ENCODE measurements around the gene ERCC6L2.

Gene ERCC6L2

DNA sequence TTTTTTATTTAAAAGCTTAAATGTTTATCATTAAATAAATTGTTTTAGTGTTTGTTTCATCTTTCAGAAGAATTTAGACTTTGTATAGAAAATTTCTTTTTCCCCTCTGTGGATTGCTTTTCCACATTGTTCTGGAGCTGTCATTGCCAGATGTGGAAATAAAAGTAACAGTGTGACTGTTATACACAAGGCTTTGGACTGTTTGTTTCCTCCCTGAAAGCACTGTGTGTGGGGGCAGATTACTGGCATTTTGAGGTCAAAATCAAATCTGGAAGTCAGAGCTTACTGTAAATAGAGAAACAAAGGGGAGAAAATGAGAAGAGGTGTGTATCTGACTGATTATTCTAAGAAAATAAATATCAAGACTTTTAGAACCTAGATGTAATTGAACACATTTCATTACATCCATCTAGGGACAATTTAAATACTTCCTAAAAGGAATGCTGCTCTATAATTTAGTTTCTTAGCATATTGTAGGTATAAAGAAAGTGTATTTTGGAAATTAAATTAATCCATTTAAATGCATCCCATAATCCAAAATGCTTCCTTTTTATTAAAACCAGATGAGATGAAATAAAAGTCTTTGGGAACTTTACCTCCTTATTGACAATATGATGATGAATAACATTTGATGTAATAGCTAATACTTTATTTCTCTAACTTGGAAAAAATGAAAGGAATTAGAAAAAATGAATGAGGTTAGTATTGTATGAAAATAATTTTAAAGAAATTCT, 51.9 kb downstream of the ERCC6L2 start:
- Mint-ChIP-seq H3K36me3 (ENCODE audit: low read depth) (peaks cover 71% of the 10 kb centered on the region), H3K27me3 (no peaks in the 10 kb centered on the region), H3K4me3 (no peak overlapping the region), H3K9me3 (no peaks in the 10 kb centered on the region), H3K27ac (no peak overlapping the region), H3K4me1 (ENCODE audit: low read depth) (peaks cover 3% of the 10 kb centered on the region)
- no peak for DNase-seq

DNA sequence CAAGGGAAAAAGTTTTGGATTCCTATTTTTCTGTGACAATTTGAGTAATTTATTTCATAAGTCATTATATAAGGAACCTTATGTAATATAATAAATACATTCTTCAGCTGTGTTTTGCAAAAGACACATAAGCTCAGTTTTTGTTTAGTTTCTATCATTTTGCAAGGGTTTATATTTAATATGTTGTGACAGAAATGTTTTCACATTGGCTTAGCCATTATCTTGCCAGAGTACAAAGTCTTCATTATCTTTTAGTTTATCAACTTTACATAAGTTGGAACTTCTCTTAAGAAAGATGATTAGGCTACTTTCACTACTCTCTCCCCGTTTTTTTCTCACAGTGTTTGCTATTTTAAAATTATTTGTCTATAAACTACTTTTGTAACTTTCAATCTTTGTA, 54.8 kb downstream of the ERCC6L2 start:
- Mint-ChIP-seq H3K9me3 (no peaks in the 10 kb centered on the region), H3K4me3 (no peak overlapping the region), H3K27ac (no peak overlapping the region), H3K4me1 (ENCODE audit: low read depth) (peaks cover 3% of the 10 kb centered on the region), H3K27me3 (no peaks in the 10 kb centered on the region), H3K36me3 (ENCODE audit: low read depth) (peaks cover 82% of the 10 kb centered on the region)
- no peak for DNase-seq

DNA sequence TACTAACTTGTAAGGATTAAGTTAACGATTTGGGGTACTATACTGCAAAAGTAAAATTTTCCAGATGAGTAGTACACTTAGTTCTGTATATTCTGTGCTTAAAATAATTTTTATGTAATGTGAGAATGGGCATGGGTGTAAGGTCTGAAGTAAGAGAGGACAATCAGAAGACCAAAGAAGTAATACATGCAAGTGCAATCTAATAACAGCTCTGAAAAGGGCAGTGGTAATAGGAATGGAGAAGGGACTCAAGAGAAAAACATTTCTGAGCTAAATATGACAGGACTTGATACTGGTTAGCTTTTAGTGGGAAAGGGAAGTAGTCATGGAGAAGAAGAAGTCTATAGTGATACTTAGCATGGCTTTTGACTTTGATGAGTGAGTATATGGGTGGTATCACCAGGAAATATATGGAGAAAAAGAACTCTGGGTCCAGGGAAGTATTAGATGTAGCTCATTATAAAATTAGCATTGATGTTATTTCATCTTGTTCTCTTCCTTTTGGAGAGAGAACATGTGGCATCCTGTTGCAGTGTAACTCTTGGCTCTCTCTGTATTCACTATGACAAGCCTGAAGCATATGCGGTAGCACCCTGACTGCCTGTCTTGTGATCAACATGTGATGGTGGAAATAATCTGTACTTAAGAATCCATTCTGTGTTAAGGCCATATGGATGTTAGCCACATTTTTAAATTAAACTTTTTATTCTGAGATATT, 60.5 kb downstream of the ERCC6L2 start:
- H3K9me3 Mint-ChIP-seq, result peaks cover 16% of the 10 kb centered on the region
- DNase-seq, result no peak
- H3K4me3 Mint-ChIP-seq, result no peak overlapping the region
- H3K27ac Mint-ChIP-seq, result no peak overlapping the region
- no peaks in the 10 kb centered on the region for H3K27me3 Mint-ChIP-seq
- peaks cover 94% of the 10 kb centered on the region for H3K36me3 Mint-ChIP-seq (ENCODE audit: low read depth)
- H3K4me1 Mint-ChIP-seq (ENCODE audit: low read depth), result peaks cover 1% of the 10 kb centered on the region

DNA sequence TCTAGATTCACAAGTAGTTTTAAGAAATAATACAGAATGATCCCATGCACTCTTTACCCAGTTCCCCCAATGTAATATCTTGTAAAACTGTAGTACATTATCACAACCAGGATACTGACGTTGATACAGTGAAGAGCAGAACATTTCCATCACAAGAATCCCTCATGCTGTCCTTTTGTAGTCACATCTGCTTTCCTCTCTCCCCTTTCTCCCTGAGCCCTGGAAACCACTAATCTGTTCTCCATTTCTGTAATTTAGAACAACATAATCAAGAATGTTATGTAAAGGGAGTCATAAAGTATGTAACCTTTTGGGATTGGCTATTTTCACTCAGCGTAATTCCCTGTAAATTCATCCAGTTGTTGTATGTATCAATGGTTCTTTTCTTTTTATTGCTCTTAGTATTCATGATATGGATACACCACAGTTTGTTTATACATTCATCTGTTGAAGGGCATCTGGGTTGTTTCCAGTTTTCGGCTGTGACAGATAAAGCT, 61.1 kb downstream of the ERCC6L2 start:
- peaks cover 1% of the 10 kb centered on the region for H3K4me1 Mint-ChIP-seq (ENCODE audit: low read depth)
- peaks cover 16% of the 10 kb centered on the region for H3K9me3 Mint-ChIP-seq
- no peaks in the 10 kb centered on the region for H3K27me3 Mint-ChIP-seq
- H3K27ac Mint-ChIP-seq, result no peak overlapping the region
- DNase-seq, result no peak
- no peak overlapping the region for H3K4me3 Mint-ChIP-seq
- H3K36me3 Mint-ChIP-seq (ENCODE audit: low read depth), result peaks cover 94% of the 10 kb centered on the region

DNA sequence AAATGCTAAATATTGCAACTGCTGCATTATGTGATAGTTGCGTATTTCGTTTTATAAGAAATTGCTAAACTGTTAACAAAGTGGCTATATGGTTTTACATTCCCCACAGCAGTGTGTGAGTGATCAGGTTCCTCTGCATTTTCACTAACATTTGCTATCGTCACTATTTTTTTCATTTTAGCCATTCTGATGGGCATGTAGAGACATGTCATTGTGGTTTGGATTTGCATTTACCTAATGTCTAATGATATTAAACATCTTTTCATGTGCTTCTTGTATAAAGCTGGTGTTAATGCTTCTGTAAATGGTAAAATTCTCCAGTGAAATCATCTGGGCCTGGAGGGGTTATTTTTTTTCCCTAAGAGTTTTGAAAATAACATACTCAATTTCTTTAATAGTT, 61.6 kb downstream of the ERCC6L2 start:
- Mint-ChIP-seq H3K4me3 (no peak overlapping the region), H3K4me1 (ENCODE audit: low read depth) (peaks cover 1% of the 10 kb centered on the region), H3K27me3 (no peaks in the 10 kb centered on the region), H3K36me3 (ENCODE audit: low read depth) (peaks cover 94% of the 10 kb centered on the region), H3K9me3 (peaks cover 16% of the 10 kb centered on the region), H3K27ac (no peak overlapping the region)
- DNase-seq, result no peak

DNA sequence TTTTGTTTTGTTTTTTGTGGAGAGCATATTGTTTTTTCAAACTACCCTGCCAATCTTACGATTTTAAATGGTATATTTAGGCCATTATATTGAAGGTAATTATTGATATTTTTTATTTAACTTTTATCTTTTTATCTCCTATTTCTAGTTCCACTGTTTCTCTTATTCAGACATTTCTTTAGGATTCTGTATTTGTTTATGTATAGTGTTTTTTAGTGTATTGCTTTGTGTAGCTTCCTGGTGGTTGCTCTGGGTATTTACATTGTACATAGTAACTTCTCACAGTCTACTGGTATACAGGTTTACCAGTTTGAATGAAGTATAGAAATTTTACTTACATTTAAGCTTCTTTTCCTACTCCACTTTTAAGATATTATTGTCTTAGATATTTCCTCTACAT, 63.2 kb downstream of the ERCC6L2 start:
- no peak for DNase-seq
- Mint-ChIP-seq H3K36me3 (ENCODE audit: low read depth) (peaks cover 94% of the 10 kb centered on the region), H3K4me3 (no peak overlapping the region), H3K4me1 (ENCODE audit: low read depth) (peaks cover 1% of the 10 kb centered on the region), H3K27me3 (no peaks in the 10 kb centered on the region), H3K27ac (no peak overlapping the region), H3K9me3 (peaks cover 16% of the 10 kb centered on the region)

DNA sequence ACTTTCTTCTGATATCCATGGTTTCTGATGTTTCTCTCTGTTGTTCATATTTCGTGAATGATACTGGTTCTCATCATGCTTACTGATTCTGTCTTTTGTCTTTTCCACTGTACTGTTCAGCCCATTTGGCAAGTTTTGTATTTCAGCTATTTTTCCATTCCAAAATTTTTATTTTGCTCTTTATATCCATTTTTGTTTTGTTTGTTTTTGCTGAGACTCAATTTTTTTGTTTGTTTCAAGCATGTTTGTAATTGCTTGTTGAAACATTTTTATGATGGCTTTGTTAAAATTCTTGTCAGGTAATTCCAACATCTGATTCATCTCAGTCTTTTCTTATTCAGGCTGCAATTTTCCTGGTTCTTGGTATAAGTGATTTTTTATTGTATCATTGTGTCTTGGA, 64.0 kb downstream of the ERCC6L2 start:
- Mint-ChIP-seq H3K4me3 (no peak overlapping the region), H3K27me3 (no peaks in the 10 kb centered on the region), H3K36me3 (ENCODE audit: low read depth) (peaks cover 96% of the 10 kb centered on the region), H3K9me3 (peaks cover 16% of the 10 kb centered on the region), H3K27ac (no peak overlapping the region), H3K4me1 (ENCODE audit: low read depth) (peaks cover 1% of the 10 kb centered on the region)
- DNase-seq, result no peak

DNA sequence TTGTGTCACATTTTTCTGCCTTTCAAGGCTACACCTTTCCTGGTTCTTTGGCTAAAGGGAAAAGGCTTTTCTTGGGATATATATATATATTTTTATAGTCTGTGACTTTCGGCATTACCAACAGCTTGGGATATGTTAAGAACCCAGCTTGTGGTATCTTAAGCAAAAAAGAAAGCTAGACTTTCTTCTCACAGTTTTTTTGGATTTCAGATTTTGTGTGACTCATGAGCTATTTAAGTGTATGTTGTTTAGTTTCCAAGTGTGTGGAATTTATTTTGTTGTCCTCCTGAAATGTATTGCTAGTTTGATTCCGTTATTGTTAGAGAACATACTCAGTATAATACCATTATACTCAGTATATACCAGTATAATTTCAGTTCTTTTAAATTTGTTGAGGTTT, 64.8 kb downstream of the ERCC6L2 start:
- Mint-ChIP-seq H3K4me1 (ENCODE audit: low read depth) (peaks cover 1% of the 10 kb centered on the region), H3K36me3 (ENCODE audit: low read depth) (peaks cover 96% of the 10 kb centered on the region), H3K9me3 (peaks cover 16% of the 10 kb centered on the region), H3K27ac (no peak overlapping the region), H3K4me3 (no peak overlapping the region), H3K27me3 (no peaks in the 10 kb centered on the region)
- no peak for DNase-seq

DNA sequence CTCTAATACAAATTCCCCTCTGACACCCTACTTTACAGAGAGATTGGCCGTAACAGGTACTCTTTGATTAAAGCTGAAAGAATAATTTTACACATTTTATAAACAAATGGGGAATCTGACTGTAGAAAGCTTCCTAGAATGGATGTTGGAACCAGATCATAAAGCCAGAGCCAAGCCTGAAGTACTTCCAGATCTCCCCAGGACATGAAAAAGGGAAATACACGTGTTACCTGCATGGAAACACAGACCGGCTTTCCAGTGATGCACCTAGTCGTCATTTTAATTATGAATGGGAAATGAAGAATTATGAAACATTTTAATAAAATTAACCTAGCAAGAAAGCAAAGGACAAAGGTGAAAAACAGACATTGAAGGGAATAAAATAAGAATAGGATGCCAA, 66.5 kb downstream of the ERCC6L2 start:
- Mint-ChIP-seq H3K27me3 (no peaks in the 10 kb centered on the region), H3K27ac (no peak overlapping the region), H3K36me3 (ENCODE audit: low read depth) (peaks cover 96% of the 10 kb centered on the region), H3K4me3 (no peak overlapping the region), H3K4me1 (ENCODE audit: low read depth) (peaks cover 1% of the 10 kb centered on the region), H3K9me3 (peaks cover 16% of the 10 kb centered on the region)
- no peak for DNase-seq

DNA sequence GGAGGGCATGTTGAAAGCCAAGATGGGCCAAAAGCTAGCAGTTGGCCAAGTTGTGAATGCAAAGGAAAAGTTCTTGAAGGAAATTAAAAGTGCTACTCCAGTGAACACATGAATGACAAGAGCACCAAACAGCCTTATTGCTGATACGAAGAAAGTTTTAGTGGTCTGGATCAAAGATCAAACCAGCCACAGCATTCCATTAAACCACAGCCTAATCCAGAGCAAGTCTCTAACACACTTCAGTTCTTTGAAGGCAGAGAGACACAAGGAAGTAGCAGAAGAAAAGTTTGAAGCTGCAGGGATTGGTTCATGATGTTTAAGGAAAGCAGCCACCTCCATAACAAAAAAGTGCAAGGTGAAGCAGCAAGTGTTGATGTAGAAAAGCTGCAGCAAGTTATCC, 71.6 kb downstream of the ERCC6L2 start:
- no peaks in the 10 kb centered on the region for H3K27me3 Mint-ChIP-seq
- no peak overlapping the region for H3K27ac Mint-ChIP-seq
- peaks cover 19% of the 10 kb centered on the region for H3K9me3 Mint-ChIP-seq
- peaks cover 9% of the 10 kb centered on the region for H3K4me1 Mint-ChIP-seq (ENCODE audit: low read depth)
- no peak for DNase-seq
- no peak overlapping the region for H3K4me3 Mint-ChIP-seq
- peaks cover 91% of the 10 kb centered on the region for H3K36me3 Mint-ChIP-seq (ENCODE audit: low read depth)

DNA sequence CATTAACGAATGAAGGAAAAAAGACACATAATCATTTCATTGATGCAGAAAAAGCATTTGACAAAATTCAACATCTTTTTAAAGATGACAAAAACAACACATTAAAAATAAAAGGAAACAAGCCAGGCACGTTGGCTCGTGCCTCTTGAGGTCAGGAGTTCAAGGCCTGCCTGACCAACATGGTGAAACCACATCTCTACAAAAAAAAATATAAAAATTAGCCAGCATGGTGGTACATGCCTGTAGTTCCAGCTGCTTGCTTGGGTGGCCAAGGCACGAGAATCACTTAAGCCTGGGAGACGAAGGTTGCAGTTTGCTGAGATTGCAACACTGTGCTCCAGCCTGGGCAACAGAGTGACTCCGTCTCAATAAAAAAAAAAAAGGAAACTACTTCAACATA, 77.0 kb downstream of the ERCC6L2 start:
- Mint-ChIP-seq H3K4me3 (no peak overlapping the region), H3K9me3 (peaks cover 32% of the 10 kb centered on the region), H3K27ac (no peak overlapping the region), H3K27me3 (no peaks in the 10 kb centered on the region), H3K4me1 (ENCODE audit: low read depth) (peaks cover 29% of the 10 kb centered on the region), H3K36me3 (ENCODE audit: low read depth) (peaks cover 85% of the 10 kb centered on the region)
- DNase-seq, result no peak

DNA sequence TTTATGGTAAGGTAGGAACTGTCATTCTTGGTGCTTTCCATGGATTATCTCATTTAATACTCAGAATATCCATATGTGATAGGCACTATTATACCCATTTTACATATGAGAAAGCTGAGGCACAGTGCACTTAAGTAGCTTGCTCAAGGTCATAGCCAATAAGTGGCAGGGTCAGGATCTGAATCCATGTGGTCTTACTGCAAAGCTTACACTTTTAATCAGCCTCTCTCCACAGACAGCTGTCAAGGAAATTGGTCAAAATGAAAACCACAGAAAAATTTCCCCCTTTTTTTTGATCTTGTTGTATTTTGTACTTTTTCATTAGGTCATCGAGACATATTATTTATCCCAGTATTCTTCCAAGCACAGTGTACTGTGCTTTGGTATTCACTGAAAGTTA, 78.5 kb downstream of the ERCC6L2 start:
- H3K9me3 Mint-ChIP-seq, result peaks cover 24% of the 10 kb centered on the region
- peaks cover 84% of the 10 kb centered on the region for H3K36me3 Mint-ChIP-seq (ENCODE audit: low read depth)
- H3K4me3 Mint-ChIP-seq, result no peak overlapping the region
- no peak for DNase-seq
- no peaks in the 10 kb centered on the region for H3K27me3 Mint-ChIP-seq
- H3K4me1 Mint-ChIP-seq (ENCODE audit: low read depth), result peaks cover 29% of the 10 kb centered on the region
- H3K27ac Mint-ChIP-seq, result peak overlapping the region; percentile 86

DNA sequence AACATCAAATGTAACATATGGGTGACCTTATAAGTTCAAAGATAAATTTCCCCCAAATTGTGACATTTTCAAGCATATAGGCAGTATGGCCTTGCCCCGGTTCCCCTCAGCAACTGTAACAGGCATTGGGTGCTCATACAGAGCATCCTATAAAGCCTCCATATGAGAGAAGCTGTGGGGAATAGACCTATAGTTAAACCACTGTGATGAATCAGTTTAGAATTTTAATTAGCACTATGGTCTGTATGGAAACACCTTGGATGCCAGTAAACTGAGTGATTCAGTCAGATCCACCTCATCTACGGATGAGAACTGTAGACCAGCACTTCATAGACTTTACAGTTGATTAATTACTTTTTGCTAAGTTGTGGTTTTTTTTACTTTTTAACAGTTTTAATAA, 79.4 kb downstream of the ERCC6L2 start:
- H3K27me3 Mint-ChIP-seq, result no peaks in the 10 kb centered on the region
- no peak for DNase-seq
- peaks cover 82% of the 10 kb centered on the region for H3K36me3 Mint-ChIP-seq (ENCODE audit: low read depth)
- H3K4me3 Mint-ChIP-seq, result no peak overlapping the region
- H3K4me1 Mint-ChIP-seq (ENCODE audit: low read depth), result peaks cover 29% of the 10 kb centered on the region
- peak overlapping the region; percentile 86 for H3K27ac Mint-ChIP-seq
- H3K9me3 Mint-ChIP-seq, result peaks cover 20% of the 10 kb centered on the region

DNA sequence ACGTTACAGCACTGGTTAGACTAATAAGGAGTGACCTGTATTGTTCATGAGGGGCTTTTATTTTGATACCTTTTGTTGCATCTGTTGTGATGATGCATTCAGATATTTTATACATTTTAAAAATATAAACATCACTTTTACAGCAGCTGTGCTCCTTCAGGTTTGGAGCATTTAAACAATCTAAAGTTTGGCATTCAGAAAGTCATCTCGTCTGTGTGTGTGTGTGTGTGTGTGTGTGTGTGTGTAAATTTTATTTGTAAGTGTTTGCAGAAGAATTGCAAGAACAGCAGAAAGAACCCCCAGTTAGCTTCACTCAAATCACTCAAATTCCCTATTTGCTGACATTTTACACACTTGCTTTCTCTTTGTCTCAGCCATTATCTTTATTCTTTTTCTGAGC, 87.4 kb downstream of the ERCC6L2 start:
- H3K9me3 Mint-ChIP-seq, result peaks cover 9% of the 10 kb centered on the region
- H3K27me3 Mint-ChIP-seq, result no peaks in the 10 kb centered on the region
- H3K36me3 Mint-ChIP-seq (ENCODE audit: low read depth), result peaks cover 72% of the 10 kb centered on the region
- no peak for DNase-seq
- H3K4me1 Mint-ChIP-seq (ENCODE audit: low read depth), result peaks cover 3% of the 10 kb centered on the region
- no peak overlapping the region for H3K4me3 Mint-ChIP-seq
- H3K27ac Mint-ChIP-seq, result no peak overlapping the region

DNA sequence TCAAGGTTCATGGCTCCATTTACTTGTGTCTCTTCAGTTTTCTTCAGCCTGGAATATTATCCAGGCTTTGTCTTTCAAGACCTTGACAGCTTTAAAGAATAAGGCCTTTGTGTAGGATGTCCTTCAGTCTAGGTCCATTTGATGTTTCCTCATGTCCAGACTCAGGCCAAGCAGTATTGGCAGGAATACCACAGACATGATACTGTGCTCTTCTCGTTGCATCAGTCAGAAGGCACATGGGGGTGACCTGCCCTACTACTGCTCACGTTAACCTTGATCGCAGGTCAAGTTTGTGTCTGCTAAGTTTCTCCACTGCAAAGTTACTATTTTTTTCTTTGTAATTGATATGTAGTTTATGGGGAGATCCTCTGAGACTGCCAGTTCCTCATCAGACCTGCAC, 88.2 kb downstream of the ERCC6L2 start:
- H3K27me3 Mint-ChIP-seq, result no peaks in the 10 kb centered on the region
- no peak for DNase-seq
- H3K9me3 Mint-ChIP-seq, result peaks cover 9% of the 10 kb centered on the region
- peaks cover 3% of the 10 kb centered on the region for H3K4me1 Mint-ChIP-seq (ENCODE audit: low read depth)
- H3K36me3 Mint-ChIP-seq (ENCODE audit: low read depth), result peaks cover 66% of the 10 kb centered on the region
- H3K27ac Mint-ChIP-seq, result no peak overlapping the region
- H3K4me3 Mint-ChIP-seq, result no peak overlapping the region

All from activated T-cell treated with anti-CD3 and anti-CD28 coated beads, Interleukin-2, amount 50 U/mL, for 24 hours (primary cell).